Hepatocyte (in vitro differentiated cells): ENCODE data around the gene GMEB2.

ENCODE experiments used
- EZH2 ChIP-seq: fragments of 200-600 bp; sonication (generic); IDR thresholded peaks from 2 replicates; pipeline ENCODE4 v1.6.1; 2016; ENCODE audit warnings: antibody characterized with exemption, mild to moderate bottlenecking, borderline replicate concordance
- EZH2phosphoT487 ChIP-seq: fragments of 200-600 bp; sonication (generic); IDR thresholded peaks from one replicate; pipeline ENCODE4 v1.6.1; 2018; ENCODE audit warnings: antibody characterized with exemption, mild to moderate bottlenecking, low read depth, moderate library complexity; ENCODE audit not compliant: unreplicated experiment, severe bottlenecking
- TF ChIP-seq, protein P1 (sequence below): fragments of 200-600 bp; sonication (generic); IDR thresholded peaks from 2 replicates; pipeline ENCODE4 v1.5.1; 2016; ENCODE audit warnings: antibody characterized with exemption, mild to moderate bottlenecking; ENCODE audit not compliant: poor library complexity

DNA sequence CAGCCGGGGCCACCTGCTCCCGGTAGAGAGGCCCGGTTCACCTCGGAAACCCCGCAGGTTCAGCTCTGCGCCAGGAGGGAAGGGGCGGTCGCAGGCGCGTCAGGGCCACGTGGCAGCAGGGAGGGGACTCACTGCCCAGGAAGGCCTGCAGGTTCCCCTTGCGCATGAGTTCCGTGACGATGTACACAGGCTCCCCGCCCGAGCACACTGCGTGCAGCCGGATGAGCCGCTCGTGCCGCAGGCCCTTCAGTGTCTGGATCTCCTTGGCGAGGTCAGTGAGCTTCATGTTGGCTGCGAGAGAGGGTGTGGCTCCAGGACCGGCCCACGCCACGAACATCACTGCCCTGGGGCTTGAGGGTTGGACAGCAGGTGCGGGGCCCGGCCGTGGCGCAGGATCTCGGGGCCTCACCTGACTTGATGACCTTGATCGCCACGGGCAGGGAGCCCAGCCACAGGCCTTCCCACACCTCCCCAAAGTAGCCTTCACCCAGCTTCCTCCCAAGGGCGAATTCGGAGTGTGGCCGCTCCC lies 84.8 kb downstream of the GMEB2 start:
- no peak for TF ChIP-seq EZH2
- TF ChIP-seq, protein P1, sequence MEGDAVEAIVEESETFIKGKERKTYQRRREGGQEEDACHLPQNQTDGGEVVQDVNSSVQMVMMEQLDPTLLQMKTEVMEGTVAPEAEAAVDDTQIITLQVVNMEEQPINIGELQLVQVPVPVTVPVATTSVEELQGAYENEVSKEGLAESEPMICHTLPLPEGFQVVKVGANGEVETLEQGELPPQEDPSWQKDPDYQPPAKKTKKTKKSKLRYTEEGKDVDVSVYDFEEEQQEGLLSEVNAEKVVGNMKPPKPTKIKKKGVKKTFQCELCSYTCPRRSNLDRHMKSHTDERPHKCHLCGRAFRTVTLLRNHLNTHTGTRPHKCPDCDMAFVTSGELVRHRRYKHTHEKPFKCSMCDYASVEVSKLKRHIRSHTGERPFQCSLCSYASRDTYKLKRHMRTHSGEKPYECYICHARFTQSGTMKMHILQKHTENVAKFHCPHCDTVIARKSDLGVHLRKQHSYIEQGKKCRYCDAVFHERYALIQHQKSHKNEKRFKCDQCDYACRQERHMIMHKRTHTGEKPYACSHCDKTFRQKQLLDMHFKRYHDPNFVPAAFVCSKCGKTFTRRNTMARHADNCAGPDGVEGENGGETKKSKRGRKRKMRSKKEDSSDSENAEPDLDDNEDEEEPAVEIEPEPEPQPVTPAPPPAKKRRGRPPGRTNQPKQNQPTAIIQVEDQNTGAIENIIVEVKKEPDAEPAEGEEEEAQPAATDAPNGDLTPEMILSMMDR, result no peak
- TF ChIP-seq EZH2phosphoT487, result no peak
